ENCODE data around the gene CRACDL.

The CRACDL gene, protein sequence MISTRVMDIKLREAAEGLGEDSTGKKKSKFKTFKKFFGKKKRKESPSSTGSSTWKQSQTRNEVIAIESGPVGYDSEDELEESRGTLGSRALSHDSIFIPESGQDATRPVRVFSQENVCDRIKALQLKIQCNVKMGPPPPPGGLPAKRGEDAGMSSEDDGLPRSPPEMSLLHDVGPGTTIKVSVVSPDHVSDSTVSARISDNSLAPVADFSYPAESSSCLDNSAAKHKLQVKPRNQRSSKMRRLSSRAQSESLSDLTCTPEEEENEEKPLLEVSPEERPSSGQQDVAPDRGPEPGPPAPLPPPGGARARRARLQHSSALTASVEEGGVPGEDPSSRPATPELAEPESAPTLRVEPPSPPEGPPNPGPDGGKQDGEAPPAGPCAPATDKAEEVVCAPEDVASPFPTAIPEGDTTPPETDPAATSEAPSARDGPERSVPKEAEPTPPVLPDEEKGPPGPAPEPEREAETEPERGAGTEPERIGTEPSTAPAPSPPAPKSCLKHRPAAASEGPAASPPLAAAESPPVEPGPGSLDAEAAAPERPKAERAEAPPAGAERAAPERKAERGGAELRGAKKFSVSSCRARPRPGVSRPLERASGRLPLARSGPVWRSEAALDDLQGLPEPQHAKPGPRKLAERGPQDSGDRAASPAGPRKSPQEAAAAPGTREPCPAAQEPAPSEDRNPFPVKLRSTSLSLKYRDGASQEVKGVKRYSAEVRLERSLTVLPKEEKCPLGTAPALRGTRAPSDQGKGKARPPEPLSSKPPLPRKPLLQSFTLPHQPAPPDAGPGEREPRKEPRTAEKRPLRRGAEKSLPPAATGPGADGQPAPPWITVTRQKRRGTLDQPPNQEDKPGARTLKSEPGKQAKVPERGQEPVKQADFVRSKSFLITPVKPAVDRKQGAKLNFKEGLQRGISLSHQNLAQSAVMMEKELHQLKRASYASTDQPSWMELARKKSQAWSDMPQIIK

DNA sequence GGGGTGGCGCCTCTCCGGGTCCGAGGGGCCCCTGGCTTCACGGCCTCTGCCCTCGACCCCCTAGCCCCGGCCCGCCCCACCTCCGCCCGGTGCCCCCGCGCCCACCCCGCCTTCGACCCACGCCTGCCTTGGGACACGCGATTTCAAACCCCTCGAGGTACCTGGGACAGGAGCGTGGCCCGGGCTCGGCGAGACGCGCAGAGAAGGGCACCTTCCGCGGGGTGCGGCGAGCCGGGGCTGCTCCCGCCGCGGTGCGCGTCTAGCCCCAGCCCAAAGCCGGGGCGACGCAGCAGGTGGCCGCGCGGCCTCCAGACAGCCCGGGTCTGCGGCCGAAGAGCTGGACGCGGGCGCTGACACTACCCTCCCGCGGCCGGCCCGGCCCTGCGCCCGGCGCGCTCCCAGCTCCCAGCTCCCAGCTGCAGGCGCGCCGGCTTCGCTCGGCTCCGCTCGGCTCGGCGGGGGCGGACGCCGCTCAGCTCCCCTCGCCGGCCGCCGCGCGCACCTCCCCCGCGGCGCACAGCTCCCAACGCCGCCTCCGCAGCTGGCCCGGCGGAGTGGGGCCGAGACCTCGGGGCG lies at the start of gene CRACDL:
TSS of gene CRACDL (minus strand) at position 449 of the 576 bp plus-strand sequence. CDS start 89,425 bp downstream, outside the sequence.
- DNase-seq = peak; percentile 10

DNA sequence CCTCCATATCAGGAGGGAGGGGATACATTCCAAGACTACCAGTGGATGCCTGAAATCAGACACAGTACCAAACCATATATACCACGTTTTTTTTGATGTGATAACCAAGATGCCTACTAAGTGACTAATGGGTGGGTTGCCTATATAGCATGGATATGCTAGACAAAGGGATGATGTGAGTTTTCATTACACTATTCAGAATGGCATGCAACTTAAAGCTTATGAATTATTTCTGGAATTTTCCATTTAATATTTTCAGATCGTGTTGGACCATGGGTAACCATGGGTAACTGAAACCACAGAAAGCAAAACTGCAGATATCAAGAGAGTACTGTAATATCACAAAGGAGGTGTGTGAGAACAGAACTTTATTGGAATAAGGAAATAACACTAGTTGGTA lies 39.6 kb upstream of the CRACDL start:
- no peak for DNase-seq

DNA sequence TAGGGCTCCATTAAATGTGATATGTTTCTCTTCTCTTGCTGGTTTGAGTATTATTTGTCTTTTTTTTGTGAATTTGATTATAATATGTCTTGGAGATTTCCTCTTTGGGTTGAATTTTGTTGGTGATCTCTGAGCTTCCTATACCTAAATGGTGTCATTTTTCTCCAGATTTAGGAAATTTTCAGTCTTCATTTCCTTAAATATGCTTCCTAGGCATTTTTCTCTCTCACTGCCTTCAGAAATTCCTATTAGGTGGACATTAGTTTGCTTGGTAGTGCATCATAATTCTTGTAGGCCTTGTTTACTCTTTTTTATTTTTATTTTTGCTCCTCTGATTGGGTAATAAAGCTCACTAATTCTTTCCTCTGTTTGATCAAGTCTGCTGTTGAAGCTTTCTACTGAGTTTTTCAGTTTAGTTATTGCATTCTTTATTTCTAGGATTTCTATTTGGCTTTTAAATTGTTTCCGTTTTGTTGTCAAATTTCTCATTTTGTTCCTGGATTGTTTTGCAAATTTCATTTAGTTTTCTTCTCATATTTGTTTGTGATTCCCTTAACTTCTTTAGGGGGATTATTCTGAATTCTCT lies 36.6 kb upstream of the CRACDL start:
- DNase-seq = no peak

DNA sequence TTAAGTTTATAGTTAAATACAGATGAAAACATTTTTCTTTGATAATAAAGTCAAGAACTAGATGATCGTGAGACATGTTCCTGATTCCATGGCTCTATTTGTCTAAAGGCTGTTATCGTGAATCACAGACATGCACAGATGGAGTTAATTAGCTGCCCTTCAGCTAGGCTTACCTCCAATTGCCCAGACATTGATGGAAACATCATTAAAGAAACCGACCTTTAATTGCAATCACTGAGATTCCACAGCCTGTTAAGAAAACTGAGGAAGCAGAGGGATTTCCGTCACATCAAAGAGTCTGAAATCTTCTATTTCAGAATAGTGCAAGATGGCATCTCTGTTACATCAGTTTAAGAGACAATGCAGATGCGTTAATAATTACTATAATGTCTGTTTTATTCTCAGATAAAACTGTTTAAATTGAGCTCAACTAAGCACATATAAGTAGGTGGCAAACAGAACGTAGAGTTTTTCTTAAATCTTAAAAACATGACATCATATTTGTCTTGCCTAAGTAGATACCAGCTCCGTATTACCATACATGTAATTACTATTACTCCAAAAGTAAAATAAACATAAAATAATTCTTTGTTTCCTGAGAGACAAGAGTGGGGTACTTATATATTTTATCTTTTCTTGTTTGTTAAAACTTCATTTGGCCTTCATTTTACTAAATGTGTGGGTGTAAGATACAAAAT lies 23.9 kb upstream of the CRACDL start:
- no peak for DNase-seq

DNA sequence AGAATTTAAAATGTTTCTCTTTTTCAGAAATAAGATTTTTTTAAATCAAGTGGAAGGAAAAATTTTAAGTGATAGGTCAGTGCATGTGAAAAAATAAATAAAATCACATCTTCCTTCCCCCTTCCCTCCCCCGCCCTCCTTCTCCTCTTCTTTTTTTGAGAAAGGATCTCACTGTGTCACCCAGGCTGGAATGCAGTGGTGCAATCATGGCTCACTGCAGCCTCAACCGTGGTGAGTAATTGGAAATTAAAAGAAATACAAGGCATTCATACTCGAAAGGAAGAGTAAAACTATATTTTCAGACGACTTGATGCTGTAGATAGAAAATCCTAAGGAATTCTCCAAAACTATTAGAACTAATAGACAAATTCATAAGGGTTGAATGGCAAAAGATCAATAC lies 16.9 kb upstream of the CRACDL start:
- DNase-seq = no peak

DNA sequence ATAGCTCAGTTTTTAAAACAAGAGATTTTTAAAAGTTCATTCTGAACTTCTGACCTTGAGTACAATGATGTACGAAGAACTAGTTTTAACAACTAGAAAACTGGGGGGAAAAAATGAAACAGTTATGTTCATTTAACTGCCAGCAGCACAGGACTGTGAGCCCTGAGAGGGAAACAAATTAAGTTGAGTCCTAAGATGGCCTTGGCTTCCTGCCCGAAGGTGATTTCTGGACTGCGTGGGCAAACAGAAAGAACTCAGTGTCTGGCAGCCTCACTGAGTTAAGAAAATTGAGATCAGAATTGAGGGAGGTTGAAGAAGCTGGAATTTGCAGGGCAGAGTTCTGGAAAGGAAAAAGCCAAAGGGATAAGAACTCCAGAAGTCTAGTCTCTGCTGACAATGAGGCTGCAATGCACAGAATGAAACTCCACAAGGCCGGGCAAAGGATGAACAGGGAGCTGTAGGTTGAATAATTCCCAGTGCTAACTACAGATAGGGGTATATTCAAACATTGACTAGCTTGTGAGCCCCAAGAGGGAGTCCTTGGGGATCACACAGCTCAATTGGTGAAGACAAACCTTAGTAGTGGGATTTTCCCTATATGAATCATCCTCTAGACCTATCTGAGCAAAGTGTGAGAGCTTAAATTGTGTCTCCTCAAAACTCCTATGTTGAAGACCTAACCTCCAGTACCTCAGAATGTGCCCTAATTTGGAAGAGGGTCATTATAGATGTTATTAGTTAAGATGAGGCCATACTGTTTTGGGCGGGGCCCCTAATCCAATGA lies 13.1 kb upstream of the CRACDL start:
- DNase-seq = no peak

DNA sequence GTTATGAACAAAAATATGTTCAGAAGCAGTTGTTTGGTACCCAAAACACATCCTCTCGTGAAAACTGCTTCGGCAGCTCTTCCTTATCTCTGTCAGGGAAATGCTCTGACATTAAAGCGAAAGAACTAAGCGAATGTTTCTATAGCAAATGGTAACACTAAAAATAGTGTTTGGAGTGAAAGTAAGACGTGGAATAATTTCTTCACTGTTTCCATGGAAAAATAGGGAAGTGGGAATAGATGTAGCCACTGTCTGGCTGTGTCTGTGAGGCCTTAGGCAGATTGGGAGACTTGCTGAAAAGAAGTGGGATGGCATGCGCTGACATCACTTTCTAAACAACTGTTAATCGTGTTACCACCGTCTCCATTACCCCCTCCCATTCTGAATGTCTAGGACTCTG lies 11.5 kb upstream of the CRACDL start:
- DNase-seq = no peak

DNA sequence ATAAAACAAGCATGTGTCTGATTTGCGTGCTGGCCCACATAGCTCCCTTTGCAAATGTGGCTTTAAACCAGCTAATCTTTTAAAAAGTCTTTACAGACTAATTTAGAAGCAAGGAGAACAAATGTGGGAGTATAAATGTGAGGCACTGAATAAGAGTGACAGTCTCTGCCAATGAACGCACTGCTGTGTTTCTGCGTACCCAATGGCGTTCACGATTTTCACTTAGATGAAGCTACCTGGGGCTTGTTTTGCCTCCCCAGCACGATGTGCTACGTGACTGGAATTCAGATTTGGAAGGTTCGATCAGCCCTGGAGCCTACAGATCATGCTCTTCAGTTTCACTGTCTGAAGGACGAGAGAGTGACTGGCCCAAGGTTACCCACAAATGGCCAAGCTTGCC lies 10.8 kb upstream of the CRACDL start:
- no peak for DNase-seq

DNA sequence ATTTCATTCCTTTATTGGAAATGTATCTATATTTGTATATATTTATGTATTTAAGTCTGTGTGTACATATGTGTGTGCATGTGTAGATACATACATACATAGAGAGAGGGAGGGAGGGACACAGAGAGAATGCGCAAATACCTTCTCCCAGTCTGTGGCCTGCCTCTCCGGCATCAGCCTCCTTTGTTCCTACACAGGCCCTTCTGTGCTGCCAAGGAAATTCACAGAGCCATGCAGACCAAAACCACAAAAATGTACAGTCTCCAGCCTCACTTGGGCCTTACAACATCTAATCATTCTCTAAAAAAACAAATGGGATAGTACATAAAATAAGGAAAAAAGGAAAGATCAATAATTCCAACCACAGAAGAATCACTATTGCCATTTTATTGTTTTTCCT lies 8.8 kb upstream of the CRACDL start:
- no peak for DNase-seq

DNA sequence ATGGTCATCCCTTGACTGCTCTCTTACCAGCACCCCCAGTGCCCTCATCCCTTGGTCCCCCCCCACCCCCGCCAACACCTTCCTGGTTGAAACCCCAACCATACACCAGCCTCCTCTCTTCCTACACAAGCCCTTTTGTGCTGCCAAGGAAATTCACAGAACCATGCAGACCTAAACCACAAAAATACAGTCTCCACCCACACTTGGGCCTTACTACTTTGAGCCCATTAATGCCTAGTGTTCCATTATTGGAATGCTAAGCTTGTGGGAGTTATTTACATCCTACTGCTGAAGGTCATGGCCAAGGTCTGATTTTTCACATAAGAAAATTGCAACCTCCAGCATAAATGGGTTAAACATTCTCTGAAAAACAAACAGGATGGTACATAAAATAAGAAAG lies 4.1 kb upstream of the CRACDL start:
- no peak for DNase-seq

DNA sequence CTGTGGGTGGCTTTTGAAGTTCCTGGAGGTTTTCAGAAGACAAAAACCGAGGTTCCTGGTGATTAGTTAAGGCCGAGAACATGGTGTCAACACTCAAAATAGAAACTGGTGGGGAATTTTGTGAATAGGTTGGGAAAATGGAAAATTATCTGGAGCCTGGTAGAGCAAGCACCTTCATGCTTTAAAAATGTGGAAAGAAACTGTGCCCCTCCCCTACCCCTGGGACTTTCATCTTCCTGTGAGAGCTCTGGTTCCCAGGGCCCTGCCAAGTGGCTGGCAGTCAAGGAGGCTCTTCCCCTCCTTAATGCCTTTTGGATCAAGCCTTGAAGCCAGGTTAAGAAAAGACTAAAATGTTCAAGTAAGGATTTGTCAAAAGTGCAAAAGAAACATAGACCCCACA lies 1.9 kb upstream of the CRACDL start:
- no peak for DNase-seq

DNA sequence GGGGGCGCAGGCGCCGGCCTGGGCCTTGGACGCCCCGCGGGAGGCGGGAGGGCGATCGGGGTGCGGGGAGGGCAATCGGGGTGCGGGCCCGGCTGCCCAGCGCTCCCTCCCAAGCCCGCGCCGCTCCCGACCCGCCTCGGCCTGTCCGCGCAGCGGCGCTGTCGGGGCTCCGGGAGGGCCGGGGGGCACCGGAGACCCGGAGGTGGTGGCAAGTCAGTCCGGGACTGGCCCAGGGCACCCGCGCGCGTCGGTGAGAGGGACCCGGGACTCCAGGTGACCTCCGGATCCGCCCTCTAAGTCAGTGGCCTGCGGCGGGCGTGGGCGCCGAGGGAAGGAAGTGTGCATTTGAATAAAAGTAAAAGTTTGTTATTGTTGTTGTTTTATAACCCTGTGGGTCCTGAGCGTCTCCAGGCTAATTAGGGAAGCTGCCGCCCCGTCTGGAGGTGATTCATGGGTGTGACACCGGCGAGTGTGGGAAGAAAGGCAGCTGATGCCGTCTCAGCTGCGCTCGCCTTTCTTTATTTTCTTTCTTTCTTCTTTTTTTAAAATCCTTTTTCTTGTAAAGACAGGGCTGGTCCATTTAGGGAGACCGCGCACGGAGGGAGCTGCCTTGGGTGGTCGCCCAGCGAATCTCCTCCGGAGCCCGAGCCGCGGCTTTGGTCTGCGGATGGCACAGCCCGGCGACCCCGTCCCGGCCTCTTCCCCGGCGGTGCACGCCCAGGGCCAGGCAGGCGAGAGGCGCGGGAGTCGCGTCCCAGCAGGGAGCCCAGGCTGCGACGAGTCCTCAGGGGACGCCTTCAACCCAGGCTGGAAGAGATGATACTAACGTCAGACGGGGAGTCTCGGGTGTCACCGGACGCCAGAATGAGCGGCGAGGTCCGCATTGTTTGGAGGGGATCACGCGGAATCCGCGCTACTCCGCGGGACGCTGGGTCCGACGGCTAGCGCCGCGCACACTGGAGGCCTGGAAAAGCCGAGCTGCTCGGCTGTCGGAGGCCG lies 627 bp upstream of the CRACDL start:
- DNase-seq = peak; percentile 69

DNA sequence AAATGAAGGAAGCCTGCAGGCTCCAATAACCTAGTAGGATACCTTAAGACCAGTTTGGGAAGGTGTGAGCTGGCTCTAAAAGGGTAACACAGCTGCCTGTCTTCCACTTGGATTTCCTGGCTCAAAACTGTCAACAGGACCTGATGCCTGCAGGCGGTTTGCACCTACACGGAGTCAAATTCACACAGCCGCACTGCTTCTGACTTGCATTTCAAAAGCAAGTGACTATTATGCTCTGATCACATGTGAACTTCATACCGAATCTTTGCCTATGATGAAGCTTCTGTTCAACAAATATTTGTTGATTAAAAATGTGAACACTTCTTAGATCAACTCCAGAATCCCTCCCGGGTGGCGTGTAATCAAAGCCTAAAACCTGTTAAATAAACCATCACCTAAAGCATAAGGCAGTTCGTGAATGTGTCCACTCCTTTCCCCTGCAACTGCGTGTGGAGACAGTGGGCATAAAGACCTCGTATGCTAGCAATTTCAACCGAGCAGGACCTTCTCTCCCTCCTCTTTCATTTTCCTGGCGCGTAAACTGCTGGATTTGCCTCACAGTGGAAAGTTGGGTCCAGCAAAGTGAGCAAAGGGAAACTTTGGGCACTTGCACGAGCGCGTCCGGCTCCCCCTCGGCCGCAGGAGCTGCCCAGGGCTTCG lies 784 bp downstream of the CRACDL start:
- no peak for DNase-seq

DNA sequence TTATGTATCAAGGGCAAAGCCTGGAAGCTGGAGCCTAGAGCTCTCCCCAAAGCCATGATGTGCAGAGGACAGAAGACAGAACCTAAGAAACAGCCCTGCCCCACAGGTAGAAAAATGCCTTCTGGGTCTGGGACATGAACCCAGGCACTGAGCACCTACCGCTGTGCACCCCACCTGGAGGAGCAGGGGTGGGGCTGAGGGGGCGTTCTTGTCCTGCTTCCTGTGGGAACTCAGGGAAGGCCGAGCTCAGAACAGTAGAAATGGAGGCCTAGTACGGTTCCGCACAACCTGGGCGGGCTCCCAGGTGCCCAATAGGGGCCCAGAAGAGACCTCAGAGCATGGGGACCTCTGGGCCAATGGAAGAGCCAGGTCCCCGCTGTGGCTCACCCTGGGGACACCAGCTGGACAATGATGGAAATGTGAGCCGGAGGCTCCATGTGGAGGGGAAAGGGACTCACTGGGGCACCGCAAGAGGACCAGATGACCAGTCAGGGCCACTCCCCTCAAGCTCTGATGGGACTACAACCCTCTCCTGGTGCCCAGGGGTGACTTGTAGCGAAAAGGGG lies 3.2 kb downstream of the CRACDL start:
- no peak for DNase-seq

DNA sequence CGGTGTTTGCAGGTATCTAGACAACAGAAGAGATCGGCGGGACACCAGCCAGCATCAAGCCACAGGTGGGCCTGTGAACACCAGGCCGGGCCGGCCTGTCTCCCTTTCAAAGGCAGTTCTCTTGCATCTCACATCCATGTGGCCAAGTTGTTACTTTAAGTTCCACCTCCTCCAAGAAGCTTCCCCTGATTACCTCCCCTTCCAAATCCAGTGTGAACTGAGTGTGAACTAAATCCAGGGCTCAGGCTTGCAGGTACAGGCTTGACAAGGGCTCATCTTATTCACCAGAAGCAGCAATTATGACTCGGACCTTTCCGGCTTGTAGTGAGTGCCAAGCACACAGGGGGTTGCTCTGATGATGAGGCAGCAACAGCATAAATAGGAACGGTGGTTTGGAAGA lies 3.9 kb downstream of the CRACDL start:
- DNase-seq = no peak

DNA sequence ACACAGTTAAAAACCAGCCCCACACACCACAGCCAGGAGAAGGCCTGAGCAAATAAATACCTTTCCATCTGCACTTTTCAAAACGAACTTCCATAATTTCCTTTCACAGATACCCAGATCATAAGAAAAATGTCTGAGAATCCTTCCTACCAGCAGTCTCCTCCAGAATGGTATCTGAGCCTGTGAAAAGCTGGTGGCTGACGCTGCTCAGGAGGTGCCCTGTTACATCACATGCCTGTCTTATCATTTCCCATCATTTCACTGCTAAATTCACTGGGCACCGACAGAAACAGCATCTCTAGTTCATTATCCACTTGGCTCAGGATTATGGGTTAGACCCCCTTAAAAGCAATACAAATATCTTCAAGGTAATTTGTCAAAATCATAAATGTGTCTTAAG lies 4.4 kb downstream of the CRACDL start:
- DNase-seq = no peak

DNA sequence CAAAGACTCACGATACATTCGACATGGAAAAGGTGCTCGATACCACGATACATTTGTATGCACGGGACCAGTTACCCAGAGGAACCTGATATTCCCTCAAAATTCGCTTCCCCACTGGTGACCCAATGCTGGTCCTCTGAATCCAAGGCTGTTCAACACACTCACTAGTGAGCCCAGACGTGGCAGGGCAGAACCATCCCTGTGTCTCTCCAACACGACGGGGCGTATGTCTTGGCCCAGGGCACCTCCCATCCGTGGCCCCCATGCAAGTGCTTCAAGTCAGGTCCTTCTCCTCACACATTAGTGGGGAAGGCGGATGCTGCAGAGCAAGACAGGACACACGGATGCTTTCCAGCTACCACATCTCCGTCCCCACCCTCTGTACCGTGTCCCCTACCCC lies 6.1 kb downstream of the CRACDL start:
- DNase-seq = no peak

DNA sequence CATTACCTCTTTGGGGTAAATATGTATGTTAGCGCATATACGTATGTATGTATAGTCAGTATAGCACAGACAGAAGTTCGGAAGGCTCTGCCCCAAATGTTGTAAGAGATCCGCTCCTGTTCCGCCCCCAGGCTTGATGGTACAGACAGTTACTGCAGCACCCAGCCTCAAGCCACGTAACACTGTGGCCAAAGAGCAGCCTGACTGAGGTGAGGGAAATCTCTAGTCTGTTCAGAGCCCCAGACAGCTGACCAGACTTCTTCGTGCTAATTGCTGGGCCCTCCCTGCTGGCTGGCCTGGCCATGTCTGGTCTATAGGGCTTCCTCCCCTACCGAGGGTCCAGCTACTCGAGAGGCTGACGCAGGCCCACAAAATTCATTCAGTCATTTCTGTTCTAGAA lies 7.8 kb downstream of the CRACDL start:
- DNase-seq = no peak

DNA sequence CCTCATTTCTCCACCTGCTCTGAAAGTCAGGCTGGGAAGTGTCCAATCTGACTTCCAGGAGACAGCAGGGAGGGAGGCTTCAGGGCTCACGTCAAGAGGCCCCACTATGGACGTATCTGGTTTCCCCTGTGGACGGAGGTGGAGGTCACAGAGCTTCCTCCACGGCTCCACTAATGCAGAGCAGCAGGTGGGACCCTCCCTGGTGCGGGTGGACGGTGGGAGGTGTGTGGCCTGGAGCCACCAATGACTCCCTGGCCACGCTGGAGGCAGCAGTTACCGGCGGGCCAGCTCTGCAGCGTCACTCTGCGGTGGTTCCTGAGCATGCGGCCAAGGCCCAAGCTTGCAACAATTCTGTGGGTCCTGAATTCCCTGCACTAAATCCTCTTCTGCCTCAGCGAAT lies 9.0 kb downstream of the CRACDL start:
- DNase-seq = no peak

DNA sequence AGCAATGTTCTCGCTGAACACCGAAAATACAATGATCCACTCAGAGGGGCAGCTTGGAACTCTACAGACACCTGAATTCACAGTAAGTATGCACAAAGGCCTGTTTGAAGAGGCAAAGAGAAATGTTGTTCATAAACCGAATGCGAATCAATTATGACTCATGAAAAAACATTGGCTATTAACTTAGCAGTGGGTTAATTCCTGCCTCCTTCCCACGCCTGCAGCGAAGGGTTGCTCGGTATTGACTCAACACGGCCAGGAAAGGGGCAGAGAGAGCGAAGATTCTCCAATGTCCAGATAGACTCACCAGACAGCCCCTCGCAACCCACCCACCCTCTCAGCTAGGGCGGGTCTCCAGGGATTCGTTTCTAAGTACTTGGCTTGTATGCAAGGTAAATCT lies 9.4 kb downstream of the CRACDL start:
- no peak for DNase-seq
